HCT116 (cell line): ENCODE measurements around the gene FAM151A. TPM values are rescaled to one million over a fixed set of nuclear protein-coding genes. Genes with fewer than 3 reads are reported as not detected.
"Not testable (repeated sequence)": the region's sequence is repeated elsewhere in the genome, so short reads cannot be mapped to it uniquely, and the experiment has no call there.

Experiments used
- ATAC-seq: fragments of 200-7000 bp; cut with Tn5 transposase; 2 replicates; pipeline ENCODE4 v1.9.1; 2020; ENCODE audit warnings: mild to moderate bottlenecking, moderate library complexity
- BruUV-seq: library from RNA; stranded (reverse); fragments of 400-500 nt; replicated peaks from 2 replicates; lab custom pipeline; 2021; lab: Mats Ljungman, UMichigan
- CTCF ChIA-PET: fragments of 300-600 bp; sonication (Branson Sonifier 250); formaldehyde crosslinking; loops from one replicate; lab custom pipeline; 2021; ENCODE audit warnings: antibody characterized with exemption; lab: Charles Lee
- POLR2A ChIA-PET: fragments of 300-600, 350-600 bp; sonication (Branson Sonifier 250); formaldehyde crosslinking; loops from one replicate; lab custom pipeline; 2021; ENCODE audit warnings: antibody characterized with exemption; lab: Charles Lee
- RAD21 ChIA-PET, 2 experiments: fragments of 300-600 bp; sonication (Branson Sonifier 250); formaldehyde crosslinking; loops; one replicate each; lab custom pipeline; 2023; ENCODE audit warnings: low total read pairs in 2 of 2; ENCODE audit not compliant: uncharacterized antibody in 2 of 2, unreplicated experiment in 2 of 2, low non-redundant PET in 1 of 2; lab: Charles Lee
- DNase-seq: peaks from one replicate; pipeline ENCODE4 v3.0.0-alpha.2; 2010; ENCODE audit warnings: low read depth, low spot score
- H2AFZ ChIP-seq: fragments of 200-600 bp; shearing (Covaris generic), sonication (generic); 2 replicates; pipeline ENCODE4 v1.6.1; 2017; ENCODE audit warnings: low read depth, mixed run types, mixed read lengths, antibody characterized with exemption, low read length; ENCODE audit not compliant: poor library complexity, severe bottlenecking
- H3K27ac ChIP-seq: 2 replicates; pipeline ENCODE4 v1.5.1; 2012; ENCODE audit warnings: low read depth, low read length
- H3K27me3 ChIP-seq: fragments of 200-600 bp; sonication (generic); 2 replicates; pipeline ENCODE4 v1.6.1; 2016; ENCODE audit warnings: mixed run types, low read length, mixed read lengths; ENCODE audit not compliant: insufficient read depth
- H3K36me3 ChIP-seq, 2 experiments: fragments of 200-500 bp in 1 of 2; fragments of 200-600 bp in 1 of 2; sonication (Bioruptor generic) in 1 of 2; sonication (generic) in 1 of 2; 2 replicates each; pipeline versions ENCODE4 v1.5.1 to v1.6.1; 2014 to 2016; ENCODE audit warnings: low read length in 2 of 2, inconsistent platforms in 1 of 2, mixed read lengths in 1 of 2, mixed run types in 1 of 2; ENCODE audit not compliant: insufficient read depth in 2 of 2, control insufficient read depth in 1 of 2
- H3K4me1 ChIP-seq, 2 experiments: fragments of 200-600 bp in 1 of 2; sonication (generic) in 1 of 2; 2 replicates each; pipeline versions ENCODE4 v1.5.1 to v1.6.1; 2012 to 2017; ENCODE audit warnings: low read length in 2 of 2, inconsistent platforms in 1 of 2, mild to moderate bottlenecking in 1 of 2, mixed read lengths in 1 of 2, mixed run types in 1 of 2, moderate library complexity in 1 of 2; ENCODE audit not compliant: insufficient read depth in 2 of 2, control insufficient read depth in 1 of 2
- H3K4me2 ChIP-seq: fragments of 200-600 bp; sonication (generic); 2 replicates; pipeline ENCODE4 v1.6.1; 2017; ENCODE audit warnings: mixed run types, low read length, mixed read lengths
- H3K4me3 ChIP-seq, 2 experiments: fragments of 200-600 bp in 1 of 2; sonication (generic) in 1 of 2; replicated peaks in 1 of 2; 2 replicates each; pipeline ENCODE4 v1.5.1; 2011 to 2016; ENCODE audit warnings: low read length in 2 of 2, control low read depth in 1 of 2, low read depth in 1 of 2, mild to moderate bottlenecking in 1 of 2, mixed read lengths in 1 of 2, mixed run types in 1 of 2
- H3K79me2 ChIP-seq: fragments of 200-600 bp; sonication (generic); 2 replicates; pipeline ENCODE4 v1.6.1; 2017; ENCODE audit warnings: mild to moderate bottlenecking, mixed run types, low read length, moderate library complexity, mixed read lengths; ENCODE audit not compliant: insufficient read depth
- H3K9ac ChIP-seq: fragments of 200-600 bp; sonication (generic); 2 replicates; pipeline ENCODE4 v1.6.1; 2016; ENCODE audit warnings: low read length, mixed read lengths
- H3K9me2 ChIP-seq: fragments of 200-600 bp; sonication (generic), shearing (Covaris generic); 2 replicates; pipeline ENCODE4 v1.6.1; 2017; ENCODE audit warnings: mixed run types, mild to moderate bottlenecking, moderate library complexity; ENCODE audit not compliant: insufficient read depth
- H3K9me3 ChIP-seq, 2 experiments: fragments of 200-500 bp in 1 of 2; fragments of 200-600 bp in 1 of 2; sonication (Bioruptor generic) in 1 of 2; sonication (generic) in 1 of 2; 2 replicates each; pipeline ENCODE4 v1.6.1; 2014 to 2017; ENCODE audit warnings: low read length in 2 of 2, mixed read lengths in 2 of 2, inconsistent platforms in 1 of 2, low read depth in 1 of 2, mild to moderate bottlenecking in 1 of 2, mixed run types in 1 of 2, moderate library complexity in 1 of 2; ENCODE audit not compliant: control insufficient read depth in 1 of 2, insufficient read depth in 1 of 2
- H4K20me1 ChIP-seq: fragments of 200-600 bp; sonication (generic), shearing (Covaris generic); 2 replicates; pipeline ENCODE4 v1.6.1; 2017; ENCODE audit warnings: mixed run types, mild to moderate bottlenecking, moderate library complexity; ENCODE audit not compliant: insufficient read depth
- CBX3 ChIP-seq: IDR thresholded peaks from 2 replicates; pipeline ENCODE4 v1.6.1; 2012; ENCODE audit warnings: low read depth
- ELF1 ChIP-seq: IDR thresholded peaks from 2 replicates; pipeline ENCODE4 v1.6.1; 2012; ENCODE audit warnings: low read depth, borderline replicate concordance
- EZH2phosphoT487 ChIP-seq: fragments of 200-600 bp; IDR thresholded peaks from 2 replicates; pipeline ENCODE4 v1.6.1; 2018; ENCODE audit warnings: antibody characterized with exemption, borderline replicate concordance
- FOSL1 ChIP-seq: IDR thresholded peaks from 2 replicates; pipeline ENCODE4 v1.6.1; 2012; ENCODE audit warnings: low read depth
- POLR2A ChIP-seq: IDR thresholded peaks from 2 replicates; pipeline ENCODE4 v1.7.0; 2011; ENCODE audit warnings: borderline replicate concordance; ENCODE audit not compliant: insufficient read depth, insufficient read length; ENCODE audit errors: extremely low read depth
- POLR2AphosphoS5 ChIP-seq: IDR thresholded peaks from 2 replicates; pipeline ENCODE4 v1.6.1; 2011; ENCODE audit warnings: mild to moderate bottlenecking, low read depth, low read length, moderate library complexity
- SP1 ChIP-seq: IDR thresholded peaks from 2 replicates; pipeline ENCODE4 v1.6.1; 2012; ENCODE audit warnings: low read depth
- YY1 ChIP-seq: IDR thresholded peaks from 2 replicates; pipeline ENCODE4 v1.6.1; 2011; ENCODE audit warnings: low read length, low read depth, moderate library complexity, mild to moderate bottlenecking; ENCODE audit not compliant: insufficient replicate concordance; ENCODE audit errors: extremely low read depth
- ZFX ChIP-seq: fragments of 450-650 bp; IDR thresholded peaks from 2 replicates; pipeline ENCODE4 v1.6.1; 2017
- ZNF274 ChIP-seq: fragments of 200-500 bp; sonication (Bioruptor generic); IDR thresholded peaks from 2 replicates; pipeline ENCODE4 v1.6.1; 2014; ENCODE audit warnings: mild to moderate bottlenecking, low read depth, low read length, inconsistent platforms
- intact Hi-C: fragments of 100-400 bp; cut with micrococcal nuclease; formaldehyde crosslinking; loops from 2 replicates; pipeline ENCODE4 v1.10.0; 2022
- total RNA-seq: library from RNA; stranded (reverse); gene quantifications from one replicate; pipeline ENCODE4 v1.2.1, GENCODE V29; 2021; ENCODE audit not compliant: unreplicated experiment
- TF ChIP-seq, protein P1 (sequence below): IDR thresholded peaks from 2 replicates; pipeline ENCODE4 v1.6.1; 2012
- TF ChIP-seq, protein P2 (sequence below), 3 experiments: fragments of 200-600 bp in 1 of 3; sonication (generic) in 1 of 3; IDR thresholded peaks in 2 of 3; conservative IDR thresholded peaks in 1 of 3; 2 replicates each; pipeline ENCODE4 v1.5.1; 2012 to 2017; ENCODE audit warnings: low read depth in 2 of 3, low read length in 2 of 3, antibody characterized with exemption in 1 of 3, borderline replicate concordance in 1 of 3, control low read depth in 1 of 3, mild to moderate bottlenecking in 1 of 3, mixed read lengths in 1 of 3, mixed run types in 1 of 3, moderate library complexity in 1 of 3; ENCODE audit not compliant: insufficient read depth in 1 of 3
- TF ChIP-seq, protein P3 (sequence below): IDR thresholded peaks from 2 replicates; pipeline ENCODE4 v1.6.1; 2012

The FAM151A gene
- total RNA-seq, 1 experiment from 2014 or later, result not detected

DNA sequence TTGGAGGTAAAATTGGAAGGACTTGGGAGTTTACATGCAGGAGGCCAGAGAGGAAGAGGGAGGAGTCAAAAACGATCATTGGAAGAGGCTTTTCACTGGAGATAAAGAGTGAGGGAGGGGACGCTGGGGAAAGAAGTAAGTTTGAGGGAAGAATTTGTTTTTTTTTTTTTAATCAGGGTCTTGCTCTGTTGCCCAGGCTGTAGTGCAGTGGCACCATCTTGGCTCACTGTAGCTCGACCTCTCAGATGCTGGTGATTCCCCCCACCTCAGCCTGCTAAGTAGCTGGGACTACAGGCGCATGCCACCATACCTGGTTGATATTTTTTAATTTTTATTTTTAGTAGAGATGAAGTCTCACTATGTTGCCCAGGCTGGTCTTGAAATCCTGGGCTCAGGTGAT, 17.0 kb upstream of the FAM151A start:
- ChIA-PET CTCF (no interaction called here), RAD21 (no interaction called here), POLR2A (no interaction called here)
- peaks cover 4 to 12% of the 10 kb centered on the region in 2 experiments; a peak in 3 of 4 replicates for H3K4me1 ChIP-seq
- H3K27ac ChIP-seq, result no peak overlapping the region
- TF ChIP-seq, protein P1, sequence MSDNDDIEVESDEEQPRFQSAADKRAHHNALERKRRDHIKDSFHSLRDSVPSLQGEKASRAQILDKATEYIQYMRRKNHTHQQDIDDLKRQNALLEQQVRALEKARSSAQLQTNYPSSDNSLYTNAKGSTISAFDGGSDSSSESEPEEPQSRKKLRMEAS, result no peak
- TF ChIP-seq SP1, result no peak
- no peak for TF ChIP-seq ZNF274
- no peak for TF ChIP-seq EZH2phosphoT487
- TF ChIP-seq, protein P2, sequence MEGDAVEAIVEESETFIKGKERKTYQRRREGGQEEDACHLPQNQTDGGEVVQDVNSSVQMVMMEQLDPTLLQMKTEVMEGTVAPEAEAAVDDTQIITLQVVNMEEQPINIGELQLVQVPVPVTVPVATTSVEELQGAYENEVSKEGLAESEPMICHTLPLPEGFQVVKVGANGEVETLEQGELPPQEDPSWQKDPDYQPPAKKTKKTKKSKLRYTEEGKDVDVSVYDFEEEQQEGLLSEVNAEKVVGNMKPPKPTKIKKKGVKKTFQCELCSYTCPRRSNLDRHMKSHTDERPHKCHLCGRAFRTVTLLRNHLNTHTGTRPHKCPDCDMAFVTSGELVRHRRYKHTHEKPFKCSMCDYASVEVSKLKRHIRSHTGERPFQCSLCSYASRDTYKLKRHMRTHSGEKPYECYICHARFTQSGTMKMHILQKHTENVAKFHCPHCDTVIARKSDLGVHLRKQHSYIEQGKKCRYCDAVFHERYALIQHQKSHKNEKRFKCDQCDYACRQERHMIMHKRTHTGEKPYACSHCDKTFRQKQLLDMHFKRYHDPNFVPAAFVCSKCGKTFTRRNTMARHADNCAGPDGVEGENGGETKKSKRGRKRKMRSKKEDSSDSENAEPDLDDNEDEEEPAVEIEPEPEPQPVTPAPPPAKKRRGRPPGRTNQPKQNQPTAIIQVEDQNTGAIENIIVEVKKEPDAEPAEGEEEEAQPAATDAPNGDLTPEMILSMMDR (IDR thresholded peaks at IDR 0.05 in 2 of 3, conservative IDR thresholded peaks at IDR 0.05 in 1 of 3; ENCODE audit: borderline replicate concordance in 1 of 3, insufficient read depth in 1 of 3, low read depth in 2 of 3, low read length in 2 of 3), result no peak
- TF ChIP-seq POLR2AphosphoS5, result no peak
- no peak for TF ChIP-seq POLR2A
- TF ChIP-seq, protein P3, sequence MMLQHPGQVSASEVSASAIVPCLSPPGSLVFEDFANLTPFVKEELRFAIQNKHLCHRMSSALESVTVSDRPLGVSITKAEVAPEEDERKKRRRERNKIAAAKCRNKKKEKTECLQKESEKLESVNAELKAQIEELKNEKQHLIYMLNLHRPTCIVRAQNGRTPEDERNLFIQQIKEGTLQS, result no peak
- TF ChIP-seq ZFX, result no peak
- TF ChIP-seq YY1, result no peak
- TF ChIP-seq FOSL1, result no peak
- no peak for TF ChIP-seq ELF1
- TF ChIP-seq CBX3, result no peak
- H3K36me3 ChIP-seq, result no peaks in the 10 kb centered on the region
- H3K79me2 ChIP-seq, result no peaks in the 10 kb centered on the region
- BruUV-seq, result no TSS peak
- H2AFZ ChIP-seq, result no peak overlapping the region
- ATAC-seq, result no peak
- no peak overlapping the region for H3K9ac ChIP-seq
- H3K9me2 ChIP-seq, result no peaks in the 10 kb centered on the region
- H3K4me3 ChIP-seq, result no peak overlapping the region
- no peaks in the 10 kb centered on the region for H4K20me1 ChIP-seq
- peaks cover 11% of the 10 kb centered on the region in 2 experiments; a peak in 3 of 4 replicates for H3K9me3 ChIP-seq
- intact Hi-C loops, result no loop called here
- DNase-seq, result no peak
- no peaks in the 10 kb centered on the region for H3K27me3 ChIP-seq
- H3K4me2 ChIP-seq, result no peak overlapping the region

DNA sequence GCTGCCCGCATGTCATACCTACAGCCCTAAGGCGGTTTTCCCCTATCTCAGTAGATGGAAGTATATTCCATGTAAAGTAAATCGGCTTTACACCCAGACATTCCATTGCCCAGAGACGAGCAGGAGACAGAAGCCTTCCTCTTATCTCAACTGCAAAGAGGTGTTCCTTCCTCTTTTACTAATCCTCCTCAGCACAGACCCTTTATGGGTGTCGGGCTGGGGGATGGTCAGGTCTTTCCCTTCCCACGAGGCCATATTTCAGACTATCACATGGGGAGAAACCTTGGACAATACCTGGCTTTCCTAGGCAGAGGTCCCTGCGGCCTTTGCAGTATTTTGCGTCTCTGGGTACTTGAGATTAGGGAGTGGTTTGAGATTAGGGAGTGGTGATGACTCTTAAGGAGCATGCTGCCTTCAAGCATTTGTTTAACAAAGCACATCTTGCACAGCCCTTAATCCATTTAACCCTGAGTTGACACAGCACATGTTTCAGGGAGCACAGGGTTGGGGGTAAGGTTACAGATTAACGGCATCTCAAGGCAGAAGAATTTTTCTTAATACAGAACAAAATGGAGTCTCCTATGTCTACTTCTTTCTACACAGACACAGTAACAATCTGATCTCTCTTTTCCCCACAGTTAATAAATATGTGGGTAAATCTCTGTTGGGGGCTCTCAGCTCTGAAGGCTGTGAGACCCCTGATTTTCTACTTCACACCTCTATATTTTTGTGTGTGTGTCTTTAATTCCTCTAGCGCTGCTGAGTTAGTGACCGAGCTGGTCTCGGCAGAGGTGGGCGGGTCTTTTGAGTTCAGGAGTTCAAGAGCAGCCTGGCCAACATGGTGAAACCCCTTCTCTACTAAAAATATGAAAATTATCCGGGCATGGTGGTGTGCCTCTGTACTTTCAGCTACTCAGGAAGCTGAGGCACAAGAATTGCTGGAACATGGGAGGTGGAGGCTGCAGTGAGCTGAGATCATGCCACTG, 13.4 kb upstream of the FAM151A start:
- DNase-seq, H4K20me1 ChIP-seq, H3K36me3 ChIP-seq, H3K27me3 ChIP-seq, H3K27ac ChIP-seq, H3K4me2 ChIP-seq, CTCF ChIA-PET, H3K9me3 ChIP-seq, H3K9me2 ChIP-seq, ATAC-seq, H3K4me3 ChIP-seq, H3K9ac ChIP-seq, H2AFZ ChIP-seq, intact Hi-C loops, POLR2A ChIA-PET, RAD21 ChIA-PET, BruUV-seq, H3K79me2 ChIP-seq: not testable (repeated sequence)
- peaks cover 4 to 12% of the 10 kb centered on the region in 2 experiments; a peak in 3 of 4 replicates for H3K4me1 ChIP-seq
